K562 (cell line): ENCODE data around the gene PSMB11. TPM values are rescaled to one million over a fixed set of nuclear protein-coding genes. Genes with fewer than 3 reads are reported as not detected.

Source experiments
- CBFA2T3 ChIP-seq: fragments of 450-650 bp; IDR thresholded peaks from 2 replicates; pipeline ENCODE4 v1.6.1; 2017
- CBFB ChIP-seq: sonication (generic); formaldehyde crosslinking; IDR thresholded peaks from 2 replicates; pipeline ENCODE4 v1.4.0; 2020; ENCODE audit warnings: mild to moderate bottlenecking, missing genetic modification reagents
- COPS2 ChIP-seq: fragments of 450-650 bp; conservative IDR thresholded peaks from 2 replicates; pipeline ENCODE4 v1.6.1; 2016; ENCODE audit warnings: mild to moderate bottlenecking, moderate library complexity
- DNMT1 ChIP-seq: fragments of 450-650 bp; IDR thresholded peaks from 2 replicates; pipeline ENCODE4 v1.6.1; 2016; ENCODE audit warnings: antibody characterized with exemption, mild to moderate bottlenecking
- ETV6 ChIP-seq, 3 experiments: fragments of 150-350 bp in 1 of 3; sonication (generic) in 1 of 3; formaldehyde crosslinking in 1 of 3; IDR thresholded peaks; 2 replicates each; pipeline versions ENCODE4 v1.6.1 to v1.8.0; 2014 to 2022; ENCODE audit warnings: borderline replicate concordance in 2 of 3, low read depth in 2 of 3, antibody characterized with exemption in 1 of 3, low read length in 1 of 3, mild to moderate bottlenecking in 1 of 3, missing genetic modification reagents in 1 of 3
- EWSR1 ChIP-seq: fragments of 450-650 bp; IDR thresholded peaks from 2 replicates; pipeline ENCODE4 v1.6.1; 2018; ENCODE audit warnings: borderline replicate concordance, mild to moderate bottlenecking, low read depth, moderate library complexity; ENCODE audit not compliant: partially characterized antibody
- KLF1 ChIP-seq: fragments of 450-650 bp; IDR thresholded peaks from 2 replicates; pipeline ENCODE4 v1.6.1; 2016; ENCODE audit warnings: missing genetic modification characterization, missing compliant biosample characterization
- MTF1 ChIP-seq: fragments of 250-450 bp; sonication (Bioruptor Pico); IDR thresholded peaks from 2 replicates; pipeline ENCODE4 v1.9.0; 2021; ENCODE audit warnings: moderate library complexity, mild to moderate bottlenecking, inconsistent platforms, borderline replicate concordance
- NCOA6 ChIP-seq: fragments of 450-650 bp; IDR thresholded peaks from 2 replicates; pipeline ENCODE4 v1.6.1; 2017; ENCODE audit warnings: mild to moderate bottlenecking
- OTX1 ChIP-seq: fragments of 450-650 bp; formaldehyde crosslinking; IDR thresholded peaks from 2 replicates; pipeline ENCODE4 v1.4.0; 2022; ENCODE audit warnings: mild to moderate bottlenecking
- POLR3G ChIP-seq: IDR thresholded peaks from 2 replicates; pipeline ENCODE4 v1.6.1; 2011; ENCODE audit not compliant: insufficient read length, insufficient replicate concordance; ENCODE audit errors: extremely low read depth
- RBM17 ChIP-seq: fragments of 200-400 bp; formaldehyde crosslinking; IDR thresholded peaks from 2 replicates; pipeline ENCODE4 v1.6.1; 2017; ENCODE audit warnings: low read depth, mild to moderate bottlenecking, low read length, borderline replicate concordance
- SMAD4 ChIP-seq: fragments of 250-450 bp; sonication (Bioruptor Pico); conservative IDR thresholded peaks from 2 replicates; pipeline ENCODE4 v1.8.0; 2021; ENCODE audit warnings: inconsistent platforms, mild to moderate bottlenecking, moderate library complexity
- SMARCA4 ChIP-seq: fragments of 450-650 bp; IDR thresholded peaks from 2 replicates; pipeline ENCODE4 v1.6.1; 2016
- ZBED1 ChIP-seq: IDR thresholded peaks from 2 replicates; pipeline ENCODE4 v1.6.1; 2014
- ZBTB17 ChIP-seq: fragments of 450-650 bp; formaldehyde crosslinking; IDR thresholded peaks from 2 replicates; pipeline ENCODE4 v1.4.0; 2020; ENCODE audit warnings: mild to moderate bottlenecking
- ZKSCAN3 ChIP-seq: fragments of 250-450 bp; sonication (Bioruptor Pico); IDR thresholded peaks from 2 replicates; pipeline ENCODE4 v1.4.0; 2020
- ZNF133 ChIP-seq: fragments of 250-450 bp; sonication (Bioruptor Pico); IDR thresholded peaks from 2 replicates; pipeline ENCODE4 v1.4.0; 2020; ENCODE audit warnings: mild to moderate bottlenecking
- polyA plus RNA-seq, 8 experiments: library from polyadenylated mRNA; depleted of rRNA in 4 of 8; stranded (reverse) in 5 of 8; unstranded in 3 of 8; fragments of >200 nt; fragmentation: Nextera tagmentation in 2 of 8; fragmentation: Illumina TruSeq in 1 of 8; extraction: Ambion mirVana in 2 of 8; extraction: Trizol in 1 of 8; gene quantifications; 2 replicates each; pipeline versions ENCODE4 v1.2.1 to v1.2.3, GENCODE V29; 2011 to 2014; ENCODE audit warnings: inconsistent platforms in 1 of 8, missing spikeins in 1 of 8
- total RNA-seq, 7 experiments: library from RNA; depleted of rRNA in 6 of 7; stranded (reverse); fragments of >200 nt in 6 of 7; fragmentation: Illumina TruSeq in 2 of 7; extraction: Trizol in 2 of 7; gene quantifications; 2 replicates each; pipeline versions ENCODE4 v1.2.1 to v1.2.3, GENCODE V29; 2011 to 2021; ENCODE audit warnings: low replicate concordance in 1 of 7
- TF ChIP-seq, protein P1 (sequence below): fragments of 450-650 bp; formaldehyde crosslinking; IDR thresholded peaks from 2 replicates; pipeline ENCODE4 v1.4.0; 2020; ENCODE audit warnings: mild to moderate bottlenecking, moderate library complexity
- TF ChIP-seq, protein P2 (sequence below): fragments of 450-650 bp; IDR thresholded peaks from 2 replicates; pipeline ENCODE4 v1.7.1; 2018; ENCODE audit warnings: mild to moderate bottlenecking, low read depth; ENCODE audit not compliant: partially characterized antibody

The PSMB11 gene
- total and polyA plus RNA-seq, 9 of the 15 experiments (the other 6 are each of a cell fraction or from before 2014, with no cell fraction given): not detected

- TF ChIP-seq, protein P1, sequence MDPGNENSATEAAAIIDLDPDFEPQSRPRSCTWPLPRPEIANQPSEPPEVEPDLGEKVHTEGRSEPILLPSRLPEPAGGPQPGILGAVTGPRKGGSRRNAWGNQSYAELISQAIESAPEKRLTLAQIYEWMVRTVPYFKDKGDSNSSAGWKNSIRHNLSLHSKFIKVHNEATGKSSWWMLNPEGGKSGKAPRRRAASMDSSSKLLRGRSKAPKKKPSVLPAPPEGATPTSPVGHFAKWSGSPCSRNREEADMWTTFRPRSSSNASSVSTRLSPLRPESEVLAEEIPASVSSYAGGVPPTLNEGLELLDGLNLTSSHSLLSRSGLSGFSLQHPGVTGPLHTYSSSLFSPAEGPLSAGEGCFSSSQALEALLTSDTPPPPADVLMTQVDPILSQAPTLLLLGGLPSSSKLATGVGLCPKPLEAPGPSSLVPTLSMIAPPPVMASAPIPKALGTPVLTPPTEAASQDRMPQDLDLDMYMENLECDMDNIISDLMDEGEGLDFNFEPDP (CRISPR knock-in tag): no peak
- TF ChIP-seq COPS2: no peak
- TF ChIP-seq RBM17: no peak
- TF ChIP-seq SMAD4 (CRISPR knock-in tag): 0 out of 2 replicates have a peak, but pooled peaks have one; percentile 25
- no peak for TF ChIP-seq ETV6 (IDR thresholded peaks at IDR 0.05; ENCODE audit: borderline replicate concordance in 1 of 2, low read depth in 2 of 2, low read length in 1 of 2)
- no peak for TF ChIP-seq ETV6 (CRISPR knock-in tag; IDR thresholded peaks at IDR 0.05; ENCODE audit: borderline replicate concordance)
- TF ChIP-seq DNMT1: no peak
- TF ChIP-seq ZNF133 (CRISPR knock-in tag): no peak
- TF ChIP-seq NCOA6: peak; percentile 80
- no peak for TF ChIP-seq EWSR1
- TF ChIP-seq CBFB (CRISPR knock-in tag): no peak; the same call in 1 of the 2 replicates
- no peak for TF ChIP-seq ZBED1
- no peak for TF ChIP-seq CBFA2T3
- TF ChIP-seq KLF1 (tag): no peak
- TF ChIP-seq, protein P2, sequence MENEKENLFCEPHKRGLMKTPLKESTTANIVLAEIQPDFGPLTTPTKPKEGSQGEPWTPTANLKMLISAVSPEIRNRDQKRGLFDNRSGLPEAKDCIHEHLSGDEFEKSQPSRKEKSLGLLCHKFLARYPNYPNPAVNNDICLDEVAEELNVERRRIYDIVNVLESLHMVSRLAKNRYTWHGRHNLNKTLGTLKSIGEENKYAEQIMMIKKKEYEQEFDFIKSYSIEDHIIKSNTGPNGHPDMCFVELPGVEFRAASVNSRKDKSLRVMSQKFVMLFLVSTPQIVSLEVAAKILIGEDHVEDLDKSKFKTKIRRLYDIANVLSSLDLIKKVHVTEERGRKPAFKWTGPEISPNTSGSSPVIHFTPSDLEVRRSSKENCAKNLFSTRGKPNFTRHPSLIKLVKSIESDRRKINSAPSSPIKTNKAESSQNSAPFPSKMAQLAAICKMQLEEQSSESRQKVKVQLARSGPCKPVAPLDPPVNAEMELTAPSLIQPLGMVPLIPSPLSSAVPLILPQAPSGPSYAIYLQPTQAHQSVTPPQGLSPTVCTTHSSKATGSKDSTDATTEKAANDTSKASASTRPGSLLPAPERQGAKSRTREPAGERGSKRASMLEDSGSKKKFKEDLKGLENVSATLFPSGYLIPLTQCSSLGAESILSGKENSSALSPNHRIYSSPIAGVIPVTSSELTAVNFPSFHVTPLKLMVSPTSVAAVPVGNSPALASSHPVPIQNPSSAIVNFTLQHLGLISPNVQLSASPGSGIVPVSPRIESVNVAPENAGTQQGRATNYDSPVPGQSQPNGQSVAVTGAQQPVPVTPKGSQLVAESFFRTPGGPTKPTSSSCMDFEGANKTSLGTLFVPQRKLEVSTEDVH: peak; percentile 78
- TF ChIP-seq ZBTB17 (CRISPR knock-in tag): 0 out of 2 replicates have a peak, but pooled peaks have one; percentile 68
- TF ChIP-seq MTF1 (CRISPR knock-in tag): no peak
- TF ChIP-seq ZKSCAN3 (CRISPR knock-in tag): no peak
- no peak for TF ChIP-seq POLR3G
- no peak for TF ChIP-seq OTX1
- no peak for TF ChIP-seq SMARCA4
Measured at GRCh38 chr14:23034498-23035302, 7.3 kb upstream of the PSMB11 start, which contains the start of gene PSMB5 (continued).
